HEK293 (cell line): Measurements from ENCODE around the gene INTS1.
A peak's percentile ranks its signal among the peaks of the same experiment; 100 is the strongest.

Experiments used
- CTCF ChIA-PET: fragments of 350-600 bp; formaldehyde crosslinking; extraction: SDS; loops from one replicate; lab custom pipeline; 2021; ENCODE audit warnings: antibody characterized with exemption; lab: Yijun Ruan, JAX
- POLR2A ChIA-PET: fragments of 300-600 bp; formaldehyde crosslinking; extraction: SDS; loops from one replicate; lab custom pipeline; 2020; ENCODE audit warnings: antibody characterized with exemption, inconsistent platforms; lab: Yijun Ruan, JAX
- H3K27ac ChIP-seq: fragments of 200-500 bp; sonication (Bioruptor generic); 2 replicates; pipeline ENCODE4 v1.5.1; 2014; ENCODE audit warnings: low read depth, low read length, control low read depth, inconsistent platforms; ENCODE audit errors: extremely low read depth
- H3K36me3 ChIP-seq, 2 experiments: fragments of 200-500 bp in 1 of 2; sonication (Bioruptor generic) in 1 of 2; 1 replicate in 1 of 2; 2 replicates in 1 of 2; pipeline ENCODE4 v1.5.1; 2014 to 2017; ENCODE audit warnings: inconsistent platforms in 2 of 2, low read length in 2 of 2; ENCODE audit not compliant: control insufficient read depth in 2 of 2, insufficient read depth in 1 of 2
- H3K4me1 ChIP-seq: fragments of 200-500 bp; sonication (Bioruptor generic); 2 replicates; pipeline ENCODE4 v1.5.1; 2014; ENCODE audit warnings: mild to moderate bottlenecking, low read length, inconsistent platforms; ENCODE audit not compliant: control insufficient read depth, insufficient read depth
- H3K4me3 ChIP-seq: 2 replicates; pipeline ENCODE4 v1.5.1; 2011; ENCODE audit warnings: low read depth, mild to moderate bottlenecking, control low read depth, low read length, moderate library complexity
- H3K9me3 ChIP-seq: fragments of 200-500 bp; sonication (Bioruptor generic); 2 replicates; pipeline ENCODE4 v1.5.1; 2014; ENCODE audit warnings: low read depth, low read length, inconsistent platforms; ENCODE audit not compliant: control insufficient read depth, insufficient read depth
- BCL11B ChIP-seq: fragments of 450-650 bp; formaldehyde crosslinking; IDR thresholded peaks from 2 replicates; pipeline ENCODE4 v1.5.1; 2016; ENCODE audit warnings: low read depth, missing biosample characterization, missing genetic modification characterization
- GLIS2 ChIP-seq: fragments of 450-650 bp; formaldehyde crosslinking; IDR thresholded peaks from 2 replicates; pipeline ENCODE4 v1.5.1; 2016; ENCODE audit warnings: missing biosample characterization, missing genetic modification characterization
- IKZF3 ChIP-seq: fragments of 450-650 bp; IDR thresholded peaks from 2 replicates; pipeline ENCODE4 v1.5.0; 2018; ENCODE audit warnings: missing biosample characterization, mild to moderate bottlenecking, missing genetic modification characterization, moderate library complexity
- MZF1 ChIP-seq: fragments of 450-650 bp; formaldehyde crosslinking; IDR thresholded peaks from 2 replicates; pipeline ENCODE4 v1.5.1; 2017; ENCODE audit warnings: missing biosample characterization, missing genetic modification characterization, borderline replicate concordance
- PATZ1 ChIP-seq: fragments of 450-650 bp; formaldehyde crosslinking; IDR thresholded peaks from 2 replicates; pipeline ENCODE4 v1.5.1; 2016; ENCODE audit warnings: missing biosample characterization, missing genetic modification characterization
- PRDM6 ChIP-seq: fragments of 450-650 bp; formaldehyde crosslinking; IDR thresholded peaks from 2 replicates; pipeline ENCODE4 v1.5.1; 2017; ENCODE audit warnings: missing biosample characterization, missing genetic modification characterization
- SCRT2 ChIP-seq: fragments of 450-650 bp; formaldehyde crosslinking; IDR thresholded peaks from 2 replicates; pipeline ENCODE4 v1.5.1; 2016; ENCODE audit warnings: missing biosample characterization, missing genetic modification characterization
- SP2 ChIP-seq: fragments of 450-650 bp; formaldehyde crosslinking; IDR thresholded peaks from 2 replicates; pipeline ENCODE4 v1.5.1; 2016; ENCODE audit warnings: missing biosample characterization, missing genetic modification characterization
- SP3 ChIP-seq: fragments of 450-650 bp; formaldehyde crosslinking; IDR thresholded peaks from 2 replicates; pipeline ENCODE4 v1.5.1; 2016; ENCODE audit warnings: missing biosample characterization, missing genetic modification characterization
- ZBTB20 ChIP-seq: fragments of 450-650 bp; formaldehyde crosslinking; IDR thresholded peaks from 2 replicates; pipeline ENCODE4 v1.5.1; 2016; ENCODE audit warnings: missing biosample characterization, missing genetic modification characterization
- ZBTB6 ChIP-seq: fragments of 450-650 bp; formaldehyde crosslinking; IDR thresholded peaks from 2 replicates; pipeline ENCODE4 v1.5.1; 2017; ENCODE audit warnings: missing biosample characterization, missing genetic modification characterization
- ZNF132 ChIP-seq: fragments of 450-650 bp; formaldehyde crosslinking; IDR thresholded peaks from 2 replicates; pipeline ENCODE4 v1.5.1; 2017; ENCODE audit warnings: missing biosample characterization, missing genetic modification characterization, borderline replicate concordance
- ZNF335 ChIP-seq: fragments of 450-650 bp; formaldehyde crosslinking; conservative IDR thresholded peaks from 2 replicates; pipeline ENCODE4 v1.5.1; 2016; ENCODE audit warnings: missing biosample characterization, missing genetic modification characterization
- ZNF404 ChIP-seq: fragments of 450-650 bp; formaldehyde crosslinking; IDR thresholded peaks from 2 replicates; pipeline ENCODE4 v1.5.1; 2017; ENCODE audit warnings: missing biosample characterization, missing genetic modification characterization
- ZNF549 ChIP-seq: fragments of 450-650 bp; IDR thresholded peaks from 2 replicates; pipeline ENCODE4 v1.5.1; 2018; ENCODE audit warnings: missing biosample characterization, missing genetic modification characterization, mild to moderate bottlenecking, inconsistent platforms, moderate library complexity
- ZNF600 ChIP-seq: fragments of 450-650 bp; formaldehyde crosslinking; IDR thresholded peaks from 2 replicates; pipeline ENCODE4 v1.5.1; 2016; ENCODE audit warnings: missing biosample characterization, missing genetic modification characterization

INTS1 gene

GRCh38 chr7:1468203-1468602 lies 36.0 kb downstream of the INTS1 start:
- no peaks in the 10 kb centered on the region; the same call in 1 of the 2 replicates for H3K4me1 ChIP-seq
- H3K9me3 ChIP-seq = no peaks in the 10 kb centered on the region
- H3K36me3 ChIP-seq = peaks cover 0 to 29% of the 10 kb centered on the region in 2 experiments; a peak in 2 of 3 replicates
- TF ChIP-seq ZNF600 = peak; percentile 74
- no peak for TF ChIP-seq ZBTB6 (tag by site-specific recombination)
- H3K4me3 ChIP-seq = no peak overlapping the region
- POLR2A ChIA-PET = no interaction called here
- H3K27ac ChIP-seq = no peak overlapping the region
- CTCF ChIA-PET = interaction anchor here (0.6 kb wide), 1 partner anchor 37 kb away, joined by 4 read pairs; no protein-coding TSS in a partner anchor

GRCh38 chr7:1466524-1467271 lies 37.5 kb downstream of the INTS1 start:
- CTCF ChIA-PET = interaction anchor here (0.9 kb wide), 1 partner anchor 34 kb away, joined by 3 read pairs; no protein-coding TSS in a partner anchor
- POLR2A ChIA-PET = interaction anchor here (0.6 to 1.1 kb wide), 4 partner anchors 10 to 70 kb away, joined by 3 to 4 read pairs (median 4); no protein-coding TSS in a partner anchor
- TF ChIP-seq PATZ1 (0 out of 2 replicates have a peak, but pooled peaks have one; percentile 25), SP2 (peak; percentile 38), BCL11B (tag by site-specific recombination) (no peak), SCRT2 (tag by site-specific recombination) (peak; percentile 63), SP3 (peak; percentile 36; the same call in 1 of the 2 replicates), IKZF3 (tag by site-specific recombination) (peak; percentile 57; the same call in 1 of the 2 replicates), MZF1 (tag by site-specific recombination) (no peak), ZNF549 (tag by site-specific recombination) (no peak), ZNF600 (peak; percentile 71), GLIS2 (tag by site-specific recombination) (peak; percentile 44; the same call in 1 of the 2 replicates), PRDM6 (tag by site-specific recombination) (no peak), ZBTB20 (tag by site-specific recombination) (peak; percentile 80), ZNF335 (tag by site-specific recombination) (peak; percentile 45; the same call in 1 of the 2 replicates), ZNF132 (tag by site-specific recombination) (no peak), ZNF404 (tag by site-specific recombination) (no peak)
- Histone ChIP-seq H3K27ac (no peak overlapping the region), H3K9me3 (no peaks in the 10 kb centered on the region), H3K4me1 (no peaks in the 10 kb centered on the region; the same call in 1 of the 2 replicates), H3K36me3 (peaks cover 0 to 16% of the 10 kb centered on the region in 2 experiments; a peak in 1 of 3 replicates), H3K4me3 (no peak overlapping the region)
